DMS79 treated with DMSO at 0.1 percent for 48 hours (cell line): ENCODE data around the gene TP53.
A peak's percentile ranks its signal among the peaks of the same experiment; 100 is the strongest.
"Not testable (repeated sequence)": the region's sequence is repeated elsewhere in the genome, so short reads cannot be mapped to it uniquely, and the experiment has no call there.

Source experiments
- DNase-seq: peaks from one replicate; lab custom pipeline; 2025; lab: John Stamatoyannopoulos, UW

Gene TP53

GRCh38 chr17:7674934-7675333 is 12.4 kb downstream of the TP53 start:
- no peak for DNase-seq

- no peak for DNase-seq
Observed at GRCh38 chr17:7673239-7673638, 14.1 kb downstream of the TP53 start.

- DNase-seq, result no peak
Observed at GRCh38 chr17:7668482-7668881, 18.8 kb downstream of the TP53 start.

- DNase-seq, result no peak
Observed at GRCh38 chr17:7667656-7668406, 19.5 kb downstream of the TP53 start.

- no peak for DNase-seq
Observed at GRCh38 chr17:7656958-7657609, 30.2 kb downstream of the TP53 start.

GRCh38 chr17:7655541-7655840 is 31.8 kb downstream of the TP53 start:
- no peak for DNase-seq

- DNase-seq, result no peak
Observed at GRCh38 chr17:7654832-7655540, 32.3 kb downstream of the TP53 start.

- no peak for DNase-seq
Observed at GRCh38 chr17:7652388-7653356, 34.6 kb downstream of the TP53 start.

- DNase-seq, result no peak
Observed at GRCh38 chr17:7651665-7652387, 35.5 kb downstream of the TP53 start.

- no peak for DNase-seq
Observed at GRCh38 chr17:7651097-7651664, 36.1 kb downstream of the TP53 start.

- DNase-seq, result peak; percentile 39
Observed at GRCh38 chr17:7650509-7651096, 36.7 kb downstream of the TP53 start, which contains the start of gene ATP1B2. Gene ATP1B2, plus strand, starts transcription at chr17:7650926. Its CDS starts 593 bp downstream, at chr17:7651519.

GRCh38 chr17:7647018-7647417 is 40.3 kb downstream of the TP53 start:
- no peak for DNase-seq

GRCh38 chr17:7646457-7646856 is 40.8 kb downstream of the TP53 start:
- no peak for DNase-seq

- DNase-seq, result no peak
Observed at GRCh38 chr17:7644775-7645174, 42.5 kb downstream of the TP53 start.

GRCh38 chr17:7641635-7642034 is 45.7 kb downstream of the TP53 start:
- not testable (repeated sequence) for DNase-seq

GRCh38 chr17:7640783-7641182 is 46.5 kb downstream of the TP53 start:
- DNase-seq, result no peak

GRCh38 chr17:7636163-7636562 is 51.1 kb downstream of the TP53 start:
- DNase-seq, result no peak

- no peak for DNase-seq
Observed at GRCh38 chr17:7634384-7634783, 52.9 kb downstream of the TP53 start.

- no peak for DNase-seq
Observed at GRCh38 chr17:7633093-7633492, 54.2 kb downstream of the TP53 start.

- peak; percentile 11 for DNase-seq
Observed at GRCh38 chr17:7632492-7632894, 54.8 kb downstream of the TP53 start.
